Kidney glomerular epithelial cell (primary cell): ENCODE results near the gene KRT4.

ENCODE experiments used
- DNase-seq: peaks from one replicate; lab custom pipeline; 2025; lab: John Stamatoyannopoulos, UW

Gene KRT4

DNA sequence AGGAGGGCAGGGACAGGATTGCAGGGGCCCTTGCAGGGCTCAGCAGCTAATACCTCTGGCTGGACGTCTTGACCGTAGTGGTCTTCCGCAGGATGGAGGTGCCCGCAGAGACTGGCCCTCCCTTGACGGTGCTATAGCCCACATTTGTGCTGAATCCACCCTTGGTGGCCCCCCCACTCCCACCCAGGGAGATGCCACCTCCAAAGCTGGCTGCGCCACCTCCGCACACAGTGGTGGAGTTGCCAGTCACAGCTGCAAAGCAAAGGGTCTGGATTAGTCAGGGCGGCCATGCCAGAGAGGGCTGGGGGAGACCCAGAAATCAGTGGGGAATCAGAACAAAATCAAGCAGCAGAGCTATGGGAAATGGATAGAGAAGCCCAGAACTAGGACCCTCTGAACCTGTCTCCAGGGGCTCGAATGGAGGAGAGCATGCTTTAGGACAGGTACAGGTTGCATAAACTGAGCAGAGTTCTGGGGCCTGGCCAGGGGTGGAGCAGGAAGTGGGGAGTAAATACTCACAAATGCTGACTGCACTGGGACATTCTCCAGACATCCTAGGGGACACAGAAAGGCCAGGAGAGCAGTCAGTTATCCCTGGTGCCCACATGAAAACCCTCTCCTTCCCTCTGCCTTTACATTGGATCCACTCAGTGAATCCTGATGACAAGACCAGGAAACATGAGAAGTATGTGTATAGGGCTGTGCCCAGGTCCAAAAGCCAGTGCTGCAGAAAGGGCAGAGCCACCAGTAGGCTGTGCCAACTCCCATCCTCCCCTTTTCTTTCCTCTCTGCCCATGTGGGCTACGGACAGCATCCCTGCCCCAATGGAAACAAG, 8.1 kb upstream of the KRT4 start:
- no peak for DNase-seq

DNA sequence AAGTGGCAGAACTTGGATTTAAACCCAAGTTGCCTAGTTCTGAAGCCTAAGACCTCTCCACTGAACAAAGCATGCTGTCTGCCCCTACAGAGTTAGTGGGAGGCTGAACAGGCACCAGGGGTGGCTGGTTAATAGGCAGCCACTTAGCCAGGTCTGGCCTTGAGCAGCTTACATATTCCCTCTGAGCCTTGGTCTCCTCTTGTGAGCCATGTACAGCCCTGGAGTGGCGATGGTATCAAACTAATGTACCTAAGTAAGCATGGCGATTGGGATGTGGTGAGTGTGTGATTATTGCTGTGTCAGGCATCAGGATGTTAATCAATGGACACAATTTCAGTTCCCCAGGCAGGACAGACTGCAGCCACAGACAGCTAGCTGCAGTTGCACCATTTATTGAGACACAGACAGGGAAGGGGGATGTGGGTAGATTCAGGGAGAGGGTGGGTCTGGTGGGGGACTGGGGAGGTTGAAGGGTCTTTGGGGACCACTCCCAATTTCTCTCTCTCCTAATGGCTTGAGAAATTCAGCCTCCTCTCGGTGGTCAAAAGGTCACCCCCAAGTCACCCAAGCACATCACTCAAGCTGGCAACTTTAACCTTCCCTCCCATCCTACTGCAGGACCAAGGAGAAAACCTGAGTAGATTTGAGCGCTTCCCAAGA, 7.3 kb upstream of the KRT4 start:
- DNase-seq: no peak

- DNase-seq: no peak
These were observed 6.6 kb upstream of the KRT4 start for GRCh38 chr12:52820521-52820920.

DNA sequence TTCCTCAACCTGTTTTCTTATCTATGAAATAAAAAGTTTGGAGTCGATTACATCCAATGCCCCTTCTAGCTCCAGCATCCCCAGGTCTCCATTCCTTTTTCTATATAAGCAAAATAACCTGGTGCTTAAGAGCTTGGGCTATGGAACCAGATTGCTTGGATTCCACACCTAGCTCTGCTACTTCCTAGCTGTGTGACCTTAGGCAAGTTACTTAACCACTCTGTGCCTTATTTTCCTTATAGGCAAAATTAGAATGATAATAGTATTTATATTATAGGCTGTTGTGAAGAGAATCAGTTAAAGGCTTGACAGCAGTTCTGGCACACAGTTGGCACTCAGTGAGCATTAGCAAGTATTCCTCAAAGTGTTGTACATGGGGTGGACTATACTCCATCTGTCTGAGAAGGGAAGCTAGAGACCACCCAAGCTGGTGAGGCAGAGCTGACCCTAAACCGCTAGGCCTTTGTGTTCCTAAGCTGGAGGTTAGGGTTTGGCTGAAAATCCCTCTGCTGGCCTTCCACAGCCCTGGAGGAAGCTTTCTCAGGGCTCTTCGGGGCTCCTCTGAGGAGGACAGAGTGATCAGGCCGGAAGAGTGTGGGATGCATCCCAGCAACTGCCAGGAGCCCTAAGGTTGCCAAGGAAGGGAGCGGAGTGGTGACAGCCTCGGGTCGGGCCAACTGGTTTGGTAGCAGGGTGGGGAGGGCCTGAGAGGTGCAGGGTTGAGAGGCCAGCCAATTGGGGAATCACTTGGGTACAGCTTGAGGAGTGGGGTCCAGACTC, 6.0 kb upstream of the KRT4 start:
- no peak for DNase-seq

GRCh38 chr12:52818887-52819420, 5.0 kb upstream of the KRT4 start:
- no peak for DNase-seq

- no peak for DNase-seq
These were observed 4.5 kb upstream of the KRT4 start for GRCh38 chr12:52818388-52818787.

DNA sequence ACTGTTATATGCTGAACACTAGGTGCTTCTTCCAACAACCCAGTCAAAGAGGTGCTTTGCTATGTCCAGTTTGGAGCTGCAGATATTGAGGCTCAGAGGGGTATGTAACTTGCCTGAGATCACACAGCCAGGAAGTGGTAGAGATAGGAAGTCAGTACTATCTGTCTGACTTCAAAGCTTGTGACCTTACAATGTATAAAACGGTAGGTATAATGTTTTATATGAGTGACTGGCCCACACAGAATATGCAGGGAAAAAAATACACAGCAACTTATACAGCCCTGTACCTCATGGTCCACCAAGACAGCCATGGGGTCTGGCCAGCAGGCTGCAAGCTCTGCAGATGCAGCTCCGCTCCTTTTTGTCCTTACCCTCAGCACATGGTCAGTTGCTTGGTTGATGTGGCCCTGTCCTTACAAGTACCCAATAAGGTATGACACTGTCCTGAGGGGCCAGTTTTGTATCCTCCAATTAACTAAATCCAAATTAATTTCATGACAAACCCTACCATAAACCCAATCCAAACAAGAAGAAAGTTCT, 3.9 kb upstream of the KRT4 start:
- no peak for DNase-seq

- DNase-seq: no peak
These were observed 3.2 kb upstream of the KRT4 start for GRCh38 chr12:52817003-52817698.

DNA sequence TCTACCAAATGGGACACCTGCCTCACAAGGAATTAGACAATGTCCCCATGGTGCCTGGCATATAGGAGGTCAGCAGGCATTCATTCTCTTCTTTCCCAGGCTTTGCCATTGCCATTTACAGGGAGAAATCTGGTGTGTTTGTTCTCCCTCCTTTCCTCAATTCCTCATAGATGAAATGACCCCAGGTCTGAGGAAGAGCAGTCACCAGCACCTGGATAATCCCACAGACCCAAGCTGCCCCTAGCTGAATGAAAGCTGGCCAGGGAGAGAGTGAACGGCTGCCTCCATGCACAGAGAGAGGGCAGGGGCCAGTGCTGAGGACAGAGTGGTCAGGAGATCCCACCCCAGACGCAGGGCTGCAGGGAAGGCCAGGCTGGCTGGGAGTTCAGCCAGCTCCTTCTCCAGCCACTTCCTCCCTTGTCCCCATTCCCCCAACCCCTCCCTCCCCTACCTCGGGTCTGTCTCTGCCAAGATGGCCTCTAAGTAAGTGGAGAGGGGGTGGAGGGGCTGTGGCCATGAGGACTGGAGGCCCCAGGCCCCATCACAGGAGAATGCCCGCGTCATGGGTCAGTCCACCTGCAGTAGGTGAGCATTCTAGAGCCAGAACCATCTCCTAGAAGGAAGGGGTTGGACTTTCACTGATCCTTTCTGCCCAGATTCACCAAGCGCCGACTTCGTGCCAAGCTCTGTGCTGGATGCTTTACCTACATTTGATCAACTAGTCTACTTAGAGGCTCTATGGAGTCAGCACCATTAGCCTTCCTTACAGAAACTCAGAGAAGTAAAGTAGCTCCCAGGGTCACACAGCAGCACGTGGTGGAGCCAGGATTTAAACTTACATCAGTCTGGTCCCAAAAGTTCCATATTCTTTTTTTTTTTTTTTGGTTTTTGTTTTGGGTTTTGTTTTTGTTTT, 2.0 kb upstream of the KRT4 start:
- no peak for DNase-seq

DNA sequence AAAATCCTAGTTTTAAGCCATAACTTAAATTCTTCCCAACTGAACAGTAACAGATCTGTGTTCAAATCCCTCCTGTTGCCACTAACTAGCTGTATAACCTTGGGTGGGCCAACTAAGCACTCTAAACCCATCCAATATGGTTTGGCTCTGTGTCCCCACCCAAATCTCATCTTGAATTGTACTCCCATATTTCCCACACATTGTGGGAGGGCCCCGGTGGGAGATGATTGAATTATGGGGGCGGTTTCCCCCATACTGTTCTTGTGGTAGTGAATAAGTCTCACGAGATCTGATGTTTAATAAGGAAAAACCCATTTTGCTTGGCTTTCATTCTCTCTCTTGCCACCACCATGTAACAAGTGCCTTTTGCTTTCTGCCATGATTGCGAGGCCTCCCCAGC, 1.2 kb upstream of the KRT4 start:
- no peak for DNase-seq

DNA sequence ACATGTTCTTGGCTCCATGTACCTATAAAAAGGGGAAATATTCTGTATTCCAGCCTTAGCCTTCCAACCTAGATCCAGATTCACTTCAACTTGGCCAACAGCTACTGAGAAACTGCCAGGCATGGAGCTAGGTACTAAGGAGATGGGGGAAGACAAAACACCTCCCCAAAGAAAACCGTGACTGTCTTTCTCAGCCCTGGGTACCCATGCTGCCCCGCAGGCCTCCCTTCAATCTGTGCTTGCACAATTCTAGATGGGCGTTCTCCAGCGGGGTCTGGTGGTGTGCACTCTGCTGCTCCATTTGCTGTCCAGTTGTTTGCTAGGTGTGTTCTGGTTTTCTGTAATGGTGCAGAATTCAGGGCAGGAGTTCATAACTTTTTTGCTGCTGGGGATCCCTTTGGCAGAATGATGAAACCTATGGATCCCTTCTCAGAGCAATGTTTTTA, 817 bp upstream of the KRT4 start:
- no peak for DNase-seq

GRCh38 chr12:52813203-52813819, 605 bp downstream of the KRT4 start:
- no peak for DNase-seq

GRCh38 chr12:52812749-52813148, 1.2 kb downstream of the KRT4 start:
- DNase-seq: peak; percentile 75

GRCh38 chr12:52812073-52812400, 1.9 kb downstream of the KRT4 start:
- DNase-seq: no peak

- no peak for DNase-seq
These were observed 2.5 kb downstream of the KRT4 start for GRCh38 chr12:52811191-52812072.

DNA sequence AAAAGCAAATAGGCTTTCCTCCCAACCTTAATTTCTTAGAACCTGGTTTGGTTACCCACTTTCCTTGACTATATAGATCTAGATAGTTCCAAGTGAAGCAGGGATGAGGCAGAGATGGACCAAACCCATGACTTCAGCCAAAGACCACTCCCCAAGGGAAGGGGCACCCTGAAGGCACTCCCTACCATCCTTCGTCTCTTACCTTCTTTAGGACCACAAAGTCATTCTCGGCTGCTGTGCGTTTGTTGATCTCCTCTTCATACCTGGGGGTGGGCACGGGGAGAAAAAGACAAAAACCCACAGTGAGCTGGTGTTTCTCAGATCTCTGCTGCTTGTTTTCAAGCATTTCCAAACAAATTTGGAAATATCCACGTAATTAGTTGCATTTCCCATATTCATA, 3.4 kb downstream of the KRT4 start:
- DNase-seq: no peak

DNA sequence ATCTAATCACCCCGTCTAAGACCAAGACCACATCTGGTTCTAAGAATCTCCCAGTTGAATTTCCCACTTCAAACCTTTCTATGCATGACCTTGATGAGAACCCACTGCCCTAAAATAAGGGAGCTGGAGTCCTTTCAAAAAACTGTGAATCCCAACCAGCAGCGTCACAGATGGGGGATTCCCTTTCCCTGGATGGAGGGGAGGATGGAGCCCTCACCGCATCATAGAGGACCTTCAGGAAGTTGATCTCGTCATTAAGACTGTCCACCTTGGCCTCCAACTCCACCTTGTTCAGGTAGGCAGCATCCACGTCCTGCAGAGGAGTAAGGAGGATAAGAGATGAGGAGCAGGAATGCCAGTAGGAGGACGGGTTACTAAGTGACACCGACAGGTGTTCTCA, 4.8 kb downstream of the KRT4 start:
- DNase-seq: no peak

DNA sequence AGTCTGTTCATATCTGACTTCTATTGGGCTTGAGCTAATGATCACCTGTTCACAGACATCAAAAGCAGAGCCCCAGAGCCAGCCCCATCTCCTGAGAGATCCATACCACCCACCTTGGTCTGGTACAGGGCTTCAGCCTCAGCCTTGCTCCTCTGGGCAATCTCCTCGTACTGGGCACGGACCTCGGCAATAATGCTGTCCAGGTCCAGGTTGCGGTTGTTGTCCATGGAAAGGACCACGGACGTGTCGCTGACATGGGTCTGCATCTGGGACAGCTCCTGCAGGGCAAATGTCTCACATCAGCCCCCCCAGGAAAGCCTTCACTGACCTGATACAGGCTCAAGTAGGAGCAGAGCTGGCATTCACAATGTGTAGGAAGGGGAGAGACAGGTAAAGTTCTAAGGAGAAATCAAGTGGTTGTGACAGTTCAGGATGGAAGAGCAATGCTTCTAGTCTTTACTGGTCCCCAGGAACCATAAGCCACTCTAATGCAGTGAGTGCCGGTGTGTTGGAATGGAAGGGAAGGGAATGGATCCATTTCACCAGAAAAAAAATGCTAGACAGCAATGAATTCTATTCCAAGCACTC, 5.2 kb downstream of the KRT4 start:
- no peak for DNase-seq
